Activated naive CD4-positive, alpha-beta T cell (primary cell): ENCODE measurements around the gene DEGS2.

Experiments
- DNase-seq, 4 experiments: peaks; one replicate each; lab custom pipeline; 2025; lab: John Stamatoyannopoulos, UW

DEGS2 gene

DNA sequence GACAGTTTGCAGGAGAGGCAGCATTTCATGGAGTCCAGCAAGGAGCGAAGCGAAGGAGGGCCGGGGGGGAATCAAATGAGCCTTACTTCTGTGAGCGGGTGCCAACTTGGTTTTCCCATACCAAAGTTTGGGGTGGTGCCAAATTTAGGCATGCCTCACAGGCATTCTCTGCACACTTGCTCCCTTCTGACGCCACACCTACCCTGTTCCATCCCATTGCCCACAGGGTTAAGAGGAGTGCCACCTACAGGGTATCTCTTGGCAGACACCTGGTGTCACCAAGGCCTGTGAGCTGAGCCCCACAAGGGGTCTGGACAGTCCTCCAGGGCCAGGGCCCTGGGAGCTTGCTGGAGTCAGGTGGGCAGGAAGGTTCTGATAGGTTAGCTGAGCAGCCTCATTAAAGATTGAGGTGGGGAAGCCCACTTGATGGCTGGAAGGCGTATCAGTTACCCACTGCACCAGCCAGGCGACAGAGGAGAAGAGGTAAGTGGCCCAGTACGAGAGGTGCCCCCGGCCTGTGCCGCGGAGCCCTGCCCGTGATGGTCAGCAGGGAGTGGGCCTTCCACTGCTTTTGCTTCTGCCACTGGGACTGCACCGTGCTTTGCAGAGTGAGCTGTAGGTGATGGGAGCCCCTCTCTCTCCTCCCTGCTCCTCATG is 45.2 kb downstream of the DEGS2 start:
- no peak for DNase-seq

DNA sequence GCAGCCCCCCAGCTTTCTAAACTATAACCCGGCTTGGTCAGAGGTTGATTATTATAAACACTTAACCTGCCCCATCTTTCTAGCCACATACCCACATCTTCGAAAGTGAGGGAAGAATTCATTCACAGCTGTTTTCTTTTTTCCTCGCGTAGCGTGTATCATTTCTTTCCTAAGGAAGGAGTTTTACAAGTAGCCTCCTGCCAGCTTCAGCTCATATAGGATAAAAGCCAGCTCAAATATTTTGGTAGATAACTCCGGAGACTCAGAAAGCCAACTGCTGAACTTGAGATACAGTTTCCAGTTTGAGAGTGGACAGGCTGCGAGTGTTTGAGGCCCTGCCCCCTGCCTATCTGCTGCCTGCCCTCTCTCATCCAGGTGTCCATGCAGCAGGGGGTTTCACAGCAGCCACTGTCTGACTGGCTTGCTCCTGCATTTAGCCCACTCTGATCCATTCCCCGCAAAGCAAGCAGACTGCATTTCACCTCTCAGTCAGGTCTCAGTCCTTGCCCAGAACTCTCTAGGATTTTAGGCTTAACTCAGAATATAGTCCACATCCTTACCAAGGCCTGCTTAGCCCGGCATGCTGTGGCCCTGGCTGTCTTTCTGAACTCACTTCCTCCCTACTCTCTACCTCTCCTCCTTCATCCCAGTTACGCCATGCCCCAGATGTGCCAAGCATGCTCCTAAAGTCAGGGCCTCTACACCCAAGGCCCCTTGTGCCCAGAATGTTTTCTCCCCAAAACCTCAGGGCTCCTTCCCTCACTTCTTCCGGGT is 47.3 kb downstream of the DEGS2 start:
- no peak for DNase-seq

DNA sequence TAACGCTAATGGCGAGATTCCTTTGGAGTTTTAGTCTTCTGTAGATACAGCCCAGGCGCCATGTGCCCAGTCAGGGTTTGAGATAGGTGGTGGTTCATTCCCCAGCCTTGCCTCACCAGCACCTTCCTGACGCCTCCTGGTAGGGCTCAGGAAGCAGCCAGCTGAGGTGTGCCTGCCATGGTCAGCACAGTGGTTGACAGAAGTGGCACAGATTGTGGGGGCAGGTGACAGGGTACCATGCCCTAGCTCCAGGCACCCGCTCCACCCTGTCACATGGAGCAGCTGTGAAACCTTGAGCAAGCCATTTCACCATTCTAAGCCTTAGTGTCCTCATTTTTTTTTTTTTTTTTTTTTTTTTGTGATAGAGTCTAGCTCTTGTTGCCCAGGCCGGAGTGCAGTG is 48.6 kb downstream of the DEGS2 start:
- no peak for DNase-seq

DNA sequence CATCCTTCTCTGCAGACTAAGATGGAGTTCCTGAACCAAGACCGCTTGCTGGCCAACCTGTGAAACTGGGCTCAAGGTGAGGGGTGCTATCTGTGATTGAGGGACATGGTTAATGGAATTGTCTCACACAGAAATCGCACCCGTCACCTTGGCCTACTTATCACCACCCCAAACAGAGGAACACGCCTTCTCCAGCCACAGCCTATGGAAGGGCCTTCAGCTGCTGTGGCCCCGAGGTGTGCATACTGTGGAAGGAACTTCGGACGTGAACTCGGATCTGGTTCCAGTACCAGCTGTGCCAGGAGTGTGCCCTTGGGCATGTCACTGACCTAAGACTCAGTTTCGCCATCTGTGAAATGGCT is 49.9 kb downstream of the DEGS2 start:
- no peak for DNase-seq

DNA sequence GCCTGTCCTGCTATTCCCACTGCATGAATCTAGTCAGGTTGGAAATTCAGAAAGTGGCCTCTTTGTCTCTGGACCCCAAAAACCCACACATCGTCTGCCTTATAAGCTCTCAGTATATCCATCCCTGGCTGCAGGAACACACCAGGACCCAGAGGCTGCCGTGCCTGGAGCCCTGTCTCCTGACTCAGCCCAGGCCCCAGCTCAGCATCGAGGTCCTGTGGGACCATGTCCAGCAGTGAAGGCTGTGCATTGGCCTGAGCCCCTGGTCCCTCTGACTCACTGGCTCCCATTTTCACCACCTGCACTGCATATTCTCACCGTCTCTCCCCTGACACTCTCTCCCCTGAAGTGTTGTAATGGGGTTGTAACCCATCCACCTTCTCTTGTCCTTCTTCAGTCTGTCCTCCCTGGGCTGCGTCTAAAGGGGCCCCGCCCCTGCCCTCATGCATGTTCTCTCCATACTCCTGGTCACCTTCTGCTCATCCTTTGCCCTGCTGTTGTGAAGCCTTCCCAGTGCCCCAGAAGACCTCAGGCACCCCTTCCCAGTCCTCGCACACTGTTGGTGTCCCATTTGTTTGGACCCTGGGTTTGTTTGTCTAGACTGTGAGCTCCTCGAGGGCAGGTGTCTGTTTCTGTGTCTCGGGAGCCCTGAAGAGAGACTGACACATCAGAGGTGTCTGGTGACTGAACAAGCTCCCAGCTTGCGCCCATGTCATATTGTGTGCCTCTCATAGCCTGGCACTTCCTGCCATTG is 50.4 kb downstream of the DEGS2 start:
- no peak for DNase-seq

DNA sequence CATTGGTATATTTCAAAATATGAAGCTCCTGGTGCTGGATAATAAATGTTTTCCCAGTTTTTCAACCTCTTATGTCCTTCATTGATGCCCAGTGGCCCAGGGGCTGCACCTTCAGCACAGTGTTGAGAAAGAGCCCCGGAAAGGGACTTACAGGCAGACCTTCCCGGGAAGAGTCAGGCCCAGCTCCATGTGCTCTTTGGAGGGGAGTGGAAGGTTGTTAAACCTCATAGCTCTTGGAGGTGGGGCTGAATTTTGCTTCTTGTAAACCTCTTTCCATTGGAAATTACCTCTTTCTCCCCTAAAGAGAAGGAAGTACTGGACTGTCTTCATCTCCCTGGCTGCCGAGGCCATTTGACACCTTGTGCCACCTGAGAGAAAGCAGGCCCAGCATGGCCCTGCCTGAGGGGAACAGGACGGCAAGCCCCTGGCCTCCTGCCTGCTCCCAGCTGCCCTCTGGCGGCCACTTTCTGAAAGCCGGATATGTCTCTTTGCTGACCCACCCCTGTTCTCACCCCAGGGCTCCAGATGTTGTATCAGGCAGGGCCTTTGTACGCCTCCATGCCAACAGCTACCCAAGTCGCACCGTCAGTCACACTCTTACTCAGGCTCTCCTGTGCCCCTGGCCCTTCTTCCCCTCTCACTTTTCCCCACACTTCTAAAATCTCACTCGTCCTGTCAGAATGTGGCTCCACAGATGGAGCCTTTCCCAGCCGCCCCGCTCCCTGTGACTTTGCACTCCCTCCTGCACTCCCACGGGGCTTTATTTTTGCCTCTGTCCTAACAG is 51.2 kb downstream of the DEGS2 start:
- peak; percentile 78 to 87 (median 82) for DNase-seq

DNA sequence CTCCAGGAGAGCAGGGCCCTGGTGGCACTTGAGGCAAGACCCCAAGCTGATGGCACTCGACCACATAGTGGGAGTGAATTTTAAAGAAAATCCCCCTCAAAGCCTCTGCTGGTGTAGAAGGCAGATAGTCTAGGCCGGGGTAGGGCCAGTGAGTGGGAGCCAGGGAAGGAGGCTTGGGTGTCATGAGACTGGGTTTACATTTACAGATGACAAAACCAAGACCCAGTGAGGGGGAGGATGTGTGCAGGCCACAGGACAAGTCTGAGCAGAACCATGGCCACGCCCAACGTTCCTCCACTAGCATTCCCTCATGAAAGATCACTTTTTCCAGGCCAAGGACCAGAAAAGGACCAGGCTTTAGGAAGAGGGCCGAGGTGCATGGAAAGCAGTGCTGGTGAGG is 52.2 kb downstream of the DEGS2 start:
- DNase-seq, result no peak

DNA sequence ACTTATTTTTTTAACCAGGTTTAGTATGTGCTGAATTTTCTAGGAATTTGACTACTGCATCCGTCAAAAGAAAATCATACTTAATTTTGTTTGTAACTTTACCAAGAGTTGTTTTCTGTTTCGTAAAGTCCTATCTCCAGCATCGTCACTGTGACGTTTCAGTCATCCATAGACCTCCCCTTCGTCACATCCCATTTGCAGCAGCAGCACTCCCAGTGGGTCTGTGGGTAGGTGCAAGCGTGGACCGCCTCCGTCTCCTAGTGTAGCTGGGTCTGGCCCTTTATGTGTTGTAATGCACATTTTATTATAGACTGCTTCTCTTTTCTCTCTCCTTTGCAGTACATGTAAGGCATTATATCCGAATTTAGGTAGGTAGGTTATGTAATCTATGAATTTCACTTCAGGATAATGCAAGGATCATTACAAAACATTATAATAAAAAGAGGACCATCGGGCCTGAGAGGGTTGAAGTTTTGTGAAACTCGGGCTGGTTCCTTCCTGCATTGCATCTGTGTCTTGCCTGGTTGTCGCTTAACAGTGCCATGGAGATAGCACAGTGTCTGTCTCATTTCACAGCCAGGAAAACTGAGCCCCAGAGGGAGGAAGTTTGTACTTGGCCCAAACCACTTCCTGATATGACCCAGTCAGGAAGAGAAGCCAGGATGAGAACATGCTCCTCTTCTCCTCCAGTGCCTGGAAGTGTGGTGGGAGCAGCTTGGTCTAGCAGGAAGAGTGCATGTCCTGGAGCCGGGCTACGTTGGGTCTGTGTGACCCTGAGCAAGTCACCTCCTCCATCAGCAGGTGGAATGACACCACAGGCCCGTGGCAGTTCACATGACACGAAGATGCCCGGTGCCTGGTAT is 53.0 kb downstream of the DEGS2 start:
- peak in 1 of 4 experiments; percentile 15 for DNase-seq

DNA sequence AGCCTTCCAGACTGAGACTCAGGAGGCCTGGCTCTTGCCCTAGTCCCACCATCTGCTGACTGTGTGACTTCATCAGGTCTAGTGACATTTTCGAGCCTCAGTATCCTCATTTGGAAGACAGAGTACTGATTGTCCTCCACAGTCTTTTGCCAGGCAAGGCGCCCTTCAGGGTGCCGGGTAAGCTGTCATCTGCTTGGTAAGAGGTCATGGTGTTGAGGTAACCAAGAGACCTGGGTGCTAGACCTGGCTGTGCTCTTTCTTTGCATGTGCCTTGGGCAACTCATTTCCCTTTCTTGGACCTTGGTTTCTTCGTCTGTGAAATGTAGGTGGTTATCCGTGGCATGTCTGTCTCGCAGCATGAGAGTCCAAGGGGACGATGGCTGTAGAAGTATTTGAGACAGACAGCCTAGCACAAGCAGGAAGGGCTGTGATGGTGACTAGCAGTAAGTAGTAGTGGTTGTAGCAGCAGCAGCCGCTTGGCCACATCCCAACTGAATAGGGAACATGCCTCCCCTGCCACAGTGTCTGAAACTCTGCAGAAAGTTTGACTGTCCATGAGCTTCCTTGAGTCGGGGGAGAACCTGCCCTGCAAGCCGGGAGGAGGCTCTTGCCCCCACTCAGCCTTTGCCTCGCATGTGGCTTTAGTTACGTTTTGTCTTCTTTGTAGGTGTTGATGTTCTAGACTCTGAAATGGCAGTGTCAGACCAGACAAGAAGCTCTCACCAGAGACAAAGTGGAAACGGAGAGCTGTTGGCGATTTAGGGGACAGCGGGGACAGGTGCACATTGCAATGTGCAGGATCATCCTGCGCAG is 53.9 kb downstream of the DEGS2 start:
- no peak for DNase-seq

DNA sequence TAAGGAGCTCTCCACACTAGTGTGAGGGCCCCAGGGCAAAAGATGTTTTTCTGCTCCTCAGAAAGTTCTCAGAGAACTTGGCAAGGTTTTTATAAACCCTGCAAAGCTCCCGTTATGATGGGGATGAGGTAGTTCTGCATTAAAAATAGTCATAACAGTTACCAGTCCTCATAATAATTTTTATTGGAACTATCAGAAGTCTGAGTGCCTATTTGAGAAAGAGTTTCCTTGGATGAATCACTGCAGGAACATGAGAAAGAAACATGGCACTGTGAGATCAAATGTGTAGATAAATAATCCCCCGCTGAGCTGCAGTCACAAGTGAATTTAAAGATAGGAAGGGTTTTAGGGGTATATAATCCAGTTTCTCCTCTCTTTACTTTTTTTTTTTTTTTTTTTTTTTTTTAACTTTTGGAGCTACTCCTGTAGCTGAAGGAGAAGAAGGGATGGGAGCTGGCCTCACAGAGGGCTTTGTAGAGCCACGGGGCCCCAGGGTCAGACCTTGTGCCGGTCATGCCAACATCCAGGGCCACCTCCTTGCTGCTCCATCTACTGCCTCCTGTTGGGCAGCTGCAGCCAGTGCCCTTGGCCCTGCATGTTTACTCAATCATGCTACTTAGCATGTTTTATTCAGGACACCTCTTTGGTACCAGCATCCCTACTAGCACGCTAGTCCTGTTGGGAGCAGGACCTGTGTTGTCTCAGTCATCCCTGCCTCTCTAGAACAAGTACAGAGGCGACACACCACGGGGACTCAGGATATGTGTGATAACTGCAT is 54.7 kb downstream of the DEGS2 start:
- no peak for DNase-seq

DNA sequence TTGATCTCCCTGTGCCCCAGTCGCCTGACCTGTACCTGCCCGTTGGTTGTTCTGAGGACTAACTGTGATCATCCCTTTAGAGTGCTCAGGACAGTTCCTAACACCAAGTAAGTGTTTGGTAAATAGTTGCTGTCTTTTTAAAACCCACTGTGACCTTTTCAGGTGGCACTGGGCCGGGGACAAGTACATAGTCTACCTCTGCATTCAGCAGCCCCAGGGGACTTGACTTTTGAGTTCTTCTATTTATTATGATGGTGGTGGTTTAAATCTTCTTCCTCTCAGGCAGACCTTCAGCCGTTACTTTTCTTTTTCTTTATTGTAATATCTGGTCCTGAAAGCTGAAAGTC is 55.5 kb downstream of the DEGS2 start:
- DNase-seq, result no peak

DNA sequence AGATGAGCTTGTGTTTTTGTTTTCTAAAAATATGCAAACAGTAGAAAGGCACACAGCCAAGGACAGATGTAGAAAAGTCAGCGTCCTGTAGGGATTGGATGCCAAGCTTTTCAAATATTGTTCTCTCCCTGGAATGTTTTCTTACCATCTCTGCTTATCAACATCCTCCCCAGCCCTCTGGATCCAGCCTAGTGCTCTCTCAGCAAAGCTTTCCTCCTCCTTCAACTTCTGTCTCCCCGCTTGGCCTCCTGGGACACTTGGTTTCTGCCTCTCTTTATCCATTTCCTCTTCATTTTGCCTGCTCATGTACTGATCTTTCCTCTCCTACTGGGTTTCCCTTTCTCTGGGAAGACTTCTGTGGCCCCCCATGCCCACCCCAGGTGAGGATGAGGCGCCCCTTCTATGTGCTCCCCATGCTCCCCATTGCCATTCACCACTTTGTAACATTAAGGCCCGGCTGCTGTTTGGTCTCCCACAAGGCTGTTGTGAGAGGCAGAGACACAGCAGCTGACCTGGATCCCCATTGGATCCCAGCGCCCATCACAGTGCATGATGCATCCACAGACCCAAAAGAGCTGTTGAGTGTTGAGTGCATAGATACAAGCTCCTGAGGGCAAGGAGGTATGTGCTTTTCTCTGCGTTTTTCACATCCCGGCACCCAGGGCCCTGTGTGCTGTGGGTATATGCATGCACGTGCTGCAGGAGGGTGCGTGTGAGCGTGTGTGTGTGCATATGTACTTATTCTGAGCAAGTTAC is 56.0 kb downstream of the DEGS2 start:
- DNase-seq, result no peak

DNA sequence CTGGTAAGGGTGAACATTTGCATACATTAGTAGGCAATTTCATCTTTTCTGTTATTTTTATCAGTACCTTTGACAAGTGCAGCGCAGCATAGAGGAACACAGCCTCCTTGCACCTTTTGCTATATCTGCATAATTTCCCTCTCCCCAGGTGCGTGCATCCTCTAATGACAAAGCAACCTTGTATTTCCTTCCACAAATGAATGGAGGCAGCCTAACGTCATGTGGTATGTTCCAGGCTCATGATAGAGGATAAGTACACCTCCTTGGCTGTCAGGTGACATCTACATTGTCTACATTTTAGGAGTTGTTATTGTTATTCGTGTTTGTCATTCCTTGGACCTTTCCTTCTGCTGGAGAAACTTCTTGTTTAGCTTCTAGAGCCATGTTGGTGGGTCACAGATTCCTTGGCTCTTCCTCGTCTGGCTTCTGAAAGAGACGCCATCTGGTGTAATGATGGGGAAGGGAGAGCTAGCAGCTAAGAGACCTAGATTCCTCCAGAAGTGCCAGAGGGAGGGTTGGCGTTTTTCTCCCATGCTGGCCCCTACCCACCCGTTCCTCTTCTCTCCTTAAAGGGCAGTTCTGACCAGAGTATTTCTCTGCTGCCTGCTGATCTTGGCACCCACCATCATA is 57.2 kb downstream of the DEGS2 start:
- DNase-seq, result no peak

DNA sequence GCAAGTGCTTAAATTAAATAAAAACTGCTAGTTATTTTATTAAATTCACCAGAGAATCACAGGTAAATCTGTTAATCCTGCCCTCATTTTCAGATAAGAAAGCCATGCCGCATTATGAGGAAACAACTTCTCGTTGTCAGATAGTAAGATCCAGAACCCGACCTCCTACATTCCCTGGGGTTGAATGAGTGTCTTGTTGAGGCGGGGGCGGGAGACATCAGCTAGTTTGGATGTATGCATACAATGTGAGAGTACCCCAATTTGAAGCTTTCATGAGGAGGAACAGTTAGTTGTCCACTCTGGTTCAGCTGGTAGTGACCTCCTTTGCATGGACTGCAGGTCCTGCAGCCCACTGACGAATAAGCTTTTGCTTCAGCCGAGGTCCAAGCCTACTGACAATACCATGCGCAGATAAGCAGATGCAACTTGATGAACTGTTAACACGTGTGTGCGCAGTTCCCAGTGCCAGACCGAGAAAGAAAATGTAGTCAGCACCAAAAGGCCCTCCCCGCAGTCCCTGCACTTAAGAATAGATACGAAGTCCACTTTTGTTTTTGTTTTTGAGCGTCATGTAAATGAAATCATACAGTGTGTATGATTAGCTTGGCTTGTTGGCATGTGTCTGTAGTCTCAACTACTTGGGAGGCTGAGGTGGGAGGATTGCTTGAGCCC is 59.3 kb downstream of the DEGS2 start:
- no peak for DNase-seq

DNA sequence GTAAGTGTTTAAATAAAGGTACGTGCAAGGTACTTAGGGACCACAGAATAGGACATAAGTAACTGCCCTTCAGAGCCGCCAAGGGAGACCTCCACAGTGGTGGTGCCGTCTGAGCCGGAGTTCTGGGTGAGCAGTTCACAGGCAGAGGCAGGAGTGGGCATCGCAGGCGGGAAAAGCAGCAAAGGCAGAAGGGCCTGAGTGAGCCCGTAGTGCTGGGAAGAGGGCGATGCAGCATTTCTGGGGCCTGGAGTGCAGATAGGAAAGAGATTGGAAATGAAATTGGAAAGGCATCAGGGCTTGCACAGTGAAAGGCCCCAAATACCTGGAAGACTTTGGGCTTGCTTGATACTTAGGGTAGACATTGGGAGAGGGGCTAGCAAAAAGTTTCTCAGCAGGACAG is 61.3 kb downstream of the DEGS2 start:
- no peak for DNase-seq

DNA sequence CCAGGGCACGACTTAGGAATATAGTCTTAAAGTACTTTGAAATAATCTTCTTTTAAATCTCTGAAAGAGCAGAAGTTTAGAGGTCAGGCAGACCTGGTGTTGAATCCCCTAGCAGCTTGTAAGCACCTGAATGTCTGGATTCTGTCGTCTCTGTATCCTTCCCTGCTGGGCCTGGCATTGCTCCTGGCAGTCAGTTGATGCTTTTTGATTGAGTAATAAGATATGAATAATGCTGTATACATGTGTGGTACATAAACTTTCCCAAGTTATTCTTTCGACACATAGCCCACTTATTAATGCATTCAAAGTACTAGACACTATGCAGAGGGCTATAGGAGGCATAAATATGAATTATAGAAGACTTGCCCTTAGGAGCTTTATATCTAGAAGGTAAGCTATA is 62.8 kb downstream of the DEGS2 start:
- no peak for DNase-seq
